Body of pancreas (tissue), 4 donors: Measurements from ENCODE around the gene FBXO21.

Experiments used
- CTCF ChIP-seq, 7 experiments: fragments of 450-650 bp in 4 of 7; fragments of 200-600 bp in 3 of 7; sonication (generic) in 3 of 7; IDR thresholded peaks; one replicate each; pipeline ENCODE4 v1.5.1; 2016 to 2019; ENCODE audit warnings: antibody characterized with exemption in 7 of 7
- POLR2A ChIP-seq, 3 donors: fragments of 450-650 bp; IDR thresholded peaks; one replicate each; pipeline ENCODE4 v1.6.1; 2016; ENCODE audit warnings: antibody characterized with exemption in 3 of 3, mild to moderate bottlenecking in 2 of 3

- no peak for TF ChIP-seq CTCF (IDR thresholded peaks at IDR 0.05)
- TF ChIP-seq POLR2A (IDR thresholded peaks at IDR 0.05), result no peak
Measured at GRCh38 chr12:117178301-117178700, 12.0 kb downstream of the FBXO21 start.
